NCI-H524 treated with DMSO at 0.1 percent for 48 hours (cell line): ENCODE data around the gene FARP1.

Source experiments
- DNase-seq: peaks from one replicate; lab custom pipeline; 2025; lab: John Stamatoyannopoulos, UW

Gene FARP1

GRCh38 chr13:98141509-98142379, 1.1 kb upstream of the FARP1 start:
- DNase-seq, result no peak

DNA sequence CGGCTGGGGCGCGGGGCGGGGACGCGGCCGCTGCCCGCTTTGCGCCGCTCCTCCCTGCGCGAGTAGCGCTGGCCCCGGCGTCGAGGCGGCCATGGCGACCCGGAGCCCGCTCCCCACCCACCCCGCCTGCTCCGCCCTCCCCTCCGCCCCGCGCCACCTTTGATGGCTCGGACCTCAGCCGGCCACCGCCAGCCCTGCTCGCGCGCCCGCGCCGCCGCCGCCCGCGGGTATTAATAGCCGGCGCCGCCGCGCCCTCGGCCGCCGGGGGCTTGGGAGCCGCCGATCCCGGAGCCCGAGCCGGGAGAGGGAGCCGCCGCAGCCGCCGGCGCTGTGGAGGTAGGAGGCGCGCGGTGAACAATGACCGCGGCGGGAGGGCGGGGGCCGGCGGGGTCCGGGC, 261 bp downstream of the FARP1 start:
- DNase-seq, result no peak

DNA sequence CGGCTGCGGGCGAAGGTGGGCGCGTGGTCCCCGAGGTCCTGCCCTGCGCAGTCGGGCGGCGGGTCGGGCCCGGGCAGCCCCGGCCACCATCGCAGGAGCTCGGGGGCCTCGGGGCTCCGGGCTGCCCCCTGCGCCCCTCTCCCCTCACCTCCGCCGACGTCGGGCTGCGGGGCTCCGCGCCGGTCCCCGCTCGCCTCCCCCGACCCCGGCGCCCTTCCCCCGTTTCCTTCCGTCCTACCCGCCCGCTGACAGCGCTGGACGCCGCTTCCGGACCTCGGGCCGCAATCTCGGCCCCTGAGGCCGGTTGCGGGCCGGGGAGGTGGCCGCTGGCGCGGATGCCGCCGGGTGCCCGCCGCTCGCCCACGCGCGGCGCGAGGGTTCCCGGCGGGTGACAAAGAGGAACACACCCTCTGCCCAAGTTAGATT, 720 bp downstream of the FARP1 start:
- DNase-seq, result no peak

DNA sequence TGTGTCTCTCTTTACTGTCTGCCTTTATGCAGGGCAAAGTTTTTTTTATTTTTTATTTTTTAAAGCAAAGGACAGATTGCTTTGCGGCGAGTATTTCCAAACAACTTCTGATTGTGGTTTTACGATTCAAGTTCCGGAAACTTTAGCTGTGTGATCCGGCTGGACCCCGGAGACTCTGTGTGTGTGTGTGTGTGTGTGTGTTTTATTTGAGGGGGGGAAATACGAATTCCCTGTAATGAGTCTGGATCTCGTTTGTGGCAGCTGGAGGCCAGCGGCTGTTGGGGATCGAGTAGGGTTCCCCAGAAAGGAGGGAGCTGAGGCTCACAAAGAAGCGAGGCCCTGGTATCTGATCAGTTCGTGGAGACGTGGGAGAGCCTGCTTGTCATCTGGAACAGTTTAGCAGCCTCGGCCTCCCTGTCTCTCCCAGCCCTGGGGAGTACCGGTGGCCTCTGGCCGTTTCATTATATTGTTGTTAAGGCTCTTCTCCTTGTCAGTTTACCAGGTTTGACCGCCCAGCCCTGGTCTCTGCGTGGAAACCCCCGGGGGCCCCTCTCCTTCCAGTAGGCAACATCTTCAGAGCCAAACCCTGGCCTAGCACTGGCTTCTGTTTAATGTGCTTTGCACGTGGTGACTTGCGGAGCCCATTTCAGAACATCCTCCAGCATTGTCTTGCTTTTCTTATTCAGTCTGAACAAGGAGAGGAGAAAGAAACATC, 1.3 kb downstream of the FARP1 start:
- DNase-seq, result no peak

DNA sequence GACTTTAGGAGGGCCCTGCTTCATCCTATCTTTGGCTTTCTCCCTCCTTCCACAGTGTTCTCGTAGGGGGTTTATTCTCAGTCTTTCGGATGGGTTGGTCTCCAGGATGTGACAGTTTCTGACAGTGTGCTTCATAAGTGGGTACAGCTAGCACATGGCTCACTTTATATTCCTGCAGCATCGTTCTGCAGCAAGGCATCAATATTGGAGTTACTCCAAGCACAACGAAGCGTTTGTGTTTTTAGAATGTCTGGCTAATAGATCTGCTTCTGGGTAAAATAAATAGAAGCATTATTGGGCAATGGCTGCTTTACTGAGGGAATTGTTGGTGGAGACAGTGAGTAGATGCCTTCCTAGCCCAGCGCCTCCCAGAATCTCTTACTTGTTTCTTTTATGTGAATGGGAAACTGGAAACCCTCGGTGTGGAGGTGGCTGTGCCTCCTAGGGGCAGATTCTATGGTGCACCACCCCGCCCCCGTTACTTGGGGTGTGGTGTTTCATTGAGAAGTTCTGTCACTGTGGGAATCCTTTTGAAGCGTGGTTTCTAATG, 2.0 kb downstream of the FARP1 start:
- no peak for DNase-seq

GRCh38 chr13:98147521-98147920, 4.6 kb downstream of the FARP1 start:
- DNase-seq, result no peak

DNA sequence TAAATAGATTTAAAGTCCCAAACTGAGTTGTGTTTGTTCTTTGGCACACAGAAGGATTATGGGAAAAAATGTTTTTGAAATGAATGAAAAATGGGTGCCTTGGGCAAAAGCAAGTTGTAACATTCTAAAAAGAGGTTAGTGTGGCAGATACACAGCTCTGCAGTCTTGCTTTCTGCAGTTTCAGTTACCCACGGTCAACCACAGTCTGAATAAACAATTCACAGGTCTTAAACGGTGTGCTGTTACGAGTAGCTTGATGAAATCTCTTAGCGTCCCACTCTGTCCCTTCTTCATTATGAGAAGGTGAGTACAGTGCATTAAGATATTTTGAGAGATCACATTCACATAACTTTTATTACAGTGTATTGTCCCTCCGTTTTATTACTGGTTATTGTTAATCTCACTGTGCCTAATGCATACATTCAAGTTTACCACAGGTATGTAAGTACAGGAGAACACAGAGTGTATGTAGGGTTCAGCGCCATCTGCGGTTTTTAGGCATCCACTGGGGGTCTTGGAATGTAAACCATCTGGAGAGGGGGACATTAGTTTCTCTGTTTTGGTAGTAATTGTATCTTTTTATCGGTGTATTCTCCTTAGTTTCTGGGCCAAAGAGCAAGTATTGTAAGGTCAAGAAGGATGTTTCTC, 8.1 kb downstream of the FARP1 start:
- DNase-seq, result no peak

GRCh38 chr13:98155475-98156109, 12.7 kb downstream of the FARP1 start:
- DNase-seq, result no peak

DNA sequence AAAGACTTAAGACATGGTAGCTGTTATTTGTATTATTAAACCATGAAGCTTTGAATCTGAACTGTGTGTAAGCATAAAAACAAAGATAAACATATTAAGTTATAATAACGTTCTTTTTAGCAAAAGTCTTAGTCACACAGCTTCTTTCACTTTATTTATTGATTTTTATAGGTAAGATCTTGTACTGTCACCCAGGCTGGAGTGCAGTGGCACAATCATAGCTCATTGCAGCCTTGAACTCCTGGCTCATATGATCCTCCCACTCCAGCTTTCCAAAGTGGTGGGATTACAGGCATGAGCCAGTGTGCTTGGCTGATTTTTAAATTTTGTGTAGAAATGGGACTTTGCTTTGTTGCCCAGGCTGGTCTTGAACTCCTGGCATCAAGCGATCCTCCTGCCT, 13.4 kb downstream of the FARP1 start:
- DNase-seq, result no peak

DNA sequence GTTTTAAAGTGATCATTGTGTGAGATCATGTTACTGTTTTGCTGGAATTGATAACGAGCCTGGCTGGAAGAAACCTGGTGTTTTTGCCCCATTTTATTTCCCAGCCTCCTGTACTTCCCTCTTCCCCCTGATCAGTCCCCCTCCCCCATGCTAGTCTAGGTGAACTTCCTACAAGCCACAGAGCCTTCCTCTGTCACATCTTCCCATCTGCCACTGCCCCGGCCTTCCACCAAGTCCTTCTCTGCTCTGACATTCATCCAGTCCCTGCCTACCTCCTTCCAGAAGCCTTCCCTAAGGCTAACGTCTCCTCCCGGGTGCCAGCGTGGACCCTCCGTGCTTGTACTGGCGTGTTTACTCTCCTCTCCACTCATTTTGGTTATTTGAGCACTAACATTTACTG, 14.3 kb downstream of the FARP1 start:
- DNase-seq, result no peak

DNA sequence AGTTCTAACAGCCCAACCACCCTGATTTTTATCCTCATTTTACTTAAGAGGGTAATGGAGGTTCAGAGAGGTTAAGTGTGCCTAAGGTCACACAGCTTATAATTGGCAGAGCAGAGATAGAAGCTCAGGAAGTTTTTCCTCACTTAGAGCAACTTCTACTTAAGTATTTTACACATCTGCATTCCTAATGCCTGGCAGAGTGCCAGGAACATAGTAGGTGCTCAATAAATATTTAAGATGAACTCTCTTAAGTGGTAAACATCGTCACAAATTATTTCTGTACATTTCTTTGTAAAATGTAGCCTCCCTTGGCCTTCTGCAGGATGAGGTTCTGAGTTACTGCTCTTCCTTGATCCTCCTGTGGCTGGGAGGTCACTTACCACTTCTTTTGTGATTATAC, 14.7 kb downstream of the FARP1 start:
- no peak for DNase-seq

- DNase-seq, result no peak
Measured at GRCh38 chr13:98158172-98158899, 15.4 kb downstream of the FARP1 start.

DNA sequence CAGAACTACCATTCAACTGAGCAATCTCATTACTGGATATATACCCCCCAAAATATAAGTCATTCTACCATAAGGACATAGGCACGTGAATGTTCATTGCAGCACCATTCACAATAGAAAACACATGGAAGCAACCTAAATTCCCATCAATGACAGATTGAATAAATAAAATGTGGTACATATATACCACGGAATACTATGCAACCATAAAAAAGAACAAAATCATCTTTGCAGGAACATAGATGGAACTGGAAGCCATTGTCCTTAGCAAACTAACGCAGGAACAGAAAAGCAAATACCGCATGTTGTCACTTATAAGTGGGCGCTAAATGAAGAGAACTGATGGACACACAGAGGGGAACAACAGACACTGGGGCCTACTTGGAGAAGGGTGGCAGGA, 20.0 kb downstream of the FARP1 start:
- DNase-seq, result no peak

- DNase-seq, result no peak
Measured at GRCh38 chr13:98169331-98169730, 26.4 kb downstream of the FARP1 start.

GRCh38 chr13:98171900-98172589, 29.2 kb downstream of the FARP1 start:
- DNase-seq, result no peak

GRCh38 chr13:98172590-98173422, 29.9 kb downstream of the FARP1 start:
- DNase-seq, result no peak

DNA sequence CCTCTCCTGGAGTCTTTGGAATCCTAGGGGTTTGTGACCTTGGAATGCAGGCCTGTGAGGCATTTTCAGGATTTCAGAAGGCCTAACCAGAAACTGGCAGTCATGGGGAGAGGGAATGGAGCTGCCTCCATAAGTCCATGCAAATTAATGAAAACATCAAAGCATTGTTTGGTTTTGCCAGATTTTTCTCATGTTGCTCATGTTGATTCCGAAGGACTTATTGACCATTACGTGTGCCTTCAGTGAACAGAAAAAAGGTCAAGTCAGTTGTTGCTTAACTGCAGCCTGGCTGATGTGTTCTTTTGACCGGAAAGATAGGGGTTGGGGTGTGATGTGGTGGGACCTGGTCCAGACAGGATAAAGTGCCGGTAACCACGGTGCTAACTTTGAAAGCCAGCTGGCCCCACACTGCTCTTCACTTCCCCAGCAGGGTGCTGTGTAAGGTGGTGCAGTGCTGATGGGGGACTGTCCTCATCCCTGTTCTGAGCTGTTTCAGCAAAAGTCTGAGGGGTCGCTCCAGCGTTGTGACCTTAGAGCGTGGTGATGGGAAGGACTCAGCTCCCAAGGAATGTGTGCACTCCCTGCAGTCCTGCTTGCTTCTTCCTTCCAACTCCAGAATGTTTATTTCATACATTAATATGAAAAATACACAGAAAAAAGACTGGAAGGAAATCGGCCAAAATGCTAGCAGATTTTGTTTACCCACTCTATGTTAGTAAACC, 30.7 kb downstream of the FARP1 start:
- no peak for DNase-seq

DNA sequence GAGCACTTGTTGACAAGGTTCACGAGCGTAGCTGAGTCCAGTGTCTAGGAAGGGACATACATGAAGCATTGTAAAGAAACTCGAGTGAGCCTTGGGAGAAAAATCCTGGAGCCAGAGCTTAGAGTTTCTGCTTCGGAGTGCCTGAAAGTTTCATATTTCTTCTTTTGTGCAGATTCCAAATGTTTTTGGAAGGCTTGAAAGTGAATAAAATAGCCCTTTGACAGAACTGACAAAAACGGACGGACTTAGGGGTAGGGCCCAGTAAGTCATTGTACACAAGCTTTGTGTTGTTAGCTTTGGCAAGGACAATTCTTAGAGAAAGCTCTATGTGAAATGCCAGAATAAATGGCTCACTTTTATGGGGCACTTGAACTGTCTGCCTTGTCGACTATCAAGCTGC, 31.4 kb downstream of the FARP1 start:
- no peak for DNase-seq

DNA sequence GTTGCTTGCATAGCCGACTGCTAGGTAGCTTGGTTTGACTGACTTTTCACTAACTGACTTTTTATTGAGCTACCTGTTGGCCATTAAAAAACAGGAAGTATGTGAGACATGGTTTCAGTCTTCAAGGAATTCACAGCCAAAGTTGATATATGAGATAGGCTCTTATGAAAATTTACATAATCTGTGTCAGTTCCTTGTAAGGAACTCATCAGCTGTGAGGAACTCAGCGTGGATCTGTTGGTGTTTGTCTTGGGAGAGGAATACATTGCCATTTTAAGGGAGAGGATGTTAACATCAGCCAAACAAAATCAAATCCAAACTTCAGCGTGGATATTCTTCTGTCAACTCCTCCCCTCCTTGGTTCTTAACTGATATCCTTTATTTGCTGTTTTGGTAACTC, 32.1 kb downstream of the FARP1 start:
- DNase-seq, result no peak
